ENCODE data around the gene MED25.
"Not testable (repeated sequence)": the region's sequence is repeated elsewhere in the genome, so short reads cannot be mapped to it uniquely, and the experiment has no call there.

Gene MED25

DNA sequence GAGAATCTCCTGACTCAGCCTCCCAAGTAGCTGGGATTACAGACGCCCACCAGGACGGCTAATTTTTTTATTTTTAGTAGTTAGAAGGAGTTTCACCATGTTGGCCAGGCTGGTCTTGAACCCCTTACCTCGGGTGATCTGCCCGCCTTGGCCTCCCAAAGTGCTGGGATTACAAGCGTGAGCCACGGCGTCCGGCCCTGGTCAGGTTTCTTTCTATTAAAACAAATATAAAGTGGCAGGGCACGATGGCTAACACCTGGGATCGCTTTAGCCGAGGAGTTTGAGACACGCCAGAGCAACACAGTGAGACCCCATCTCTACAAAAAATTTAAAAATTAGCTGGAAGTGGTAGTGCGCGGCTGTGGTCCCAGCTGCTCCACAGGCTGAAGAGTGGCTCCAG lies 1.5 kb upstream of the MED25 start:
- no peak for DNase-seq (ENCODE audit: low read depth)

GRCh38 chr19:49818649-49819370 lies 721 bp downstream of the MED25 start:
- no peak for DNase-seq (ENCODE audit: low read depth)

GRCh38 chr19:49819452-49820115 lies 1.5 kb downstream of the MED25 start:
- DNase-seq (ENCODE audit: low read depth): not testable (repeated sequence)

DNA sequence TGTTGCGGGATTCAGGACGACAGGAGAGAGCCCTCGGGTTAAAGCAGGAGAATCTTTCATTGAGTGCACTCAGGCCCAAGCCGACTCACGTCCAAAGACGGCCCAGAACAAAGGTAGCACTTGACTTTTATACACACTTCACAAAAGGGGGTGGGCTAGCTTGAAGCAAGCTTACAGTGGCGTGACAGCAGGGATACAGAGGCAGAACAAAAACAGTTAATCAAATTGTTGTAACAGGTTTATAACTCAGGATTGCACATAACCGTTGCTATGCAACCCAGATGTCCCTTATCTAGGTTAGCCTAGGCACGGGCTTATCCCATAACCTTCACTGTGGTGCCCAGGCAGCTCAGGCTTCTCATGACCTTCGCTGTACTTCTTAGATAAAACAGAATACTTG lies 2.0 kb downstream of the MED25 start:
- DNase-seq (ENCODE audit: low read depth): no peak

- DNase-seq (ENCODE audit: low read depth): no peak
Observed at GRCh38 chr19:49823472-49823871, 5.4 kb downstream of the MED25 start.

DNA sequence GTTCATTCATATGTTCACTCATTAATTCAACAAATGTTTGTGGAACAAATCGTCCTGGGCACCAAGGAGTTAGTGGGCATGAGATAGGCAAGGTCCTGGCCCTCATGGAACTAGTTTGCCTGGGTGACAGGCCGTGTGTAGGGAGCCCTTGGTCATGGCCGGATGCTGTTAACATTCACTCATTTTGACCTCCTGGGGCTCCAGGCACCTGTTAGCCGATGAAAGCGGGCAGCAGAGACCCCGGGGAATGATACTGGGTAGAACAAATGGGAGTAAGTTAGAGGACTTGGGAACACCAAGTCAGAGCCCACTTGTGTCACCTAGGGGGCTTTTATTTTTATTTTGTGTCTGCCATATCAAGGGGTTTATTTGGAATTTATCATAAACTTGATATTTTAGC lies 6.6 kb downstream of the MED25 start:
- DNase-seq (ENCODE audit: low read depth): no peak

GRCh38 chr19:49827034-49827433 lies 8.9 kb downstream of the MED25 start:
- DNase-seq (ENCODE audit: low read depth): no peak

DNA sequence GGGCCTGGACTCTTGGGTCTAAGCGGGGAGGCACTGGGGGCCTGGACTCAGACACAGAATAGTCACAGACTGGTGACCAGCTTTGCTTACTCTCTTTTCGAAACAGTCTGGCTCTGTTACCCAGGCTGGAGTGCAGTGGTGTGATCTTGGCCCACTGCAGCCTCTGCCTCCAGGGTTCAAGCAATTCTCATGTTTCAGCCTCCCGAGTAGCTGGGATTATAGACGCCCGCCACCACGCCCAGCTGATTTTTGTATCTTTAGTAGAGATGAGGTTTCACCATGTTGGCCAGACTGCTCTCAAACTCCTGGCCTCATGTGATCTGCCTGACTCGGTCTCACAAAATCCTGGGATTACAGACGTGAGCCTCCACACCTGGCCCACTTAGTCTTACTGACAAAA lies 11.1 kb downstream of the MED25 start:
- DNase-seq (ENCODE audit: low read depth): no peak

DNA sequence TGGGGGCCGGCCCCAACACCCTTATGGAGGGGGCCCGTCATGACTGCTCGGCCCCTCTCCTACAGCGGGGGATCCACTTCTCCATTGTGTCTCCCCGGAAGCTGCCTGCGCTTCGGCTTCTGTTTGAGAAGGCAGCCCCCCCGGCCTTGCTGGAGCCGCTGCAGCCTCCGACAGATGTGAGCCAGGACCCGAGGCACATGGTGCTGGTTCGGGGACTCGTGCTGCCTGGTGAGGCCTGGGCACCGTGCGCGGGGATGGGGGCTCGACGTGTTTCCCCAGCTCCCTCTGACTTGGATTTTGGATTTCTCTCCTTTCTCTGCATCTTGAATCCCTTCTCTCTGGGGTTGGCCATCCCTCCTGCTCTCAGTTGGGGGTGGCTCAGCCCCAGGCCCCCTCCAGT lies 11.6 kb downstream of the MED25 start:
- no peak for DNase-seq (ENCODE audit: low read depth)

DNA sequence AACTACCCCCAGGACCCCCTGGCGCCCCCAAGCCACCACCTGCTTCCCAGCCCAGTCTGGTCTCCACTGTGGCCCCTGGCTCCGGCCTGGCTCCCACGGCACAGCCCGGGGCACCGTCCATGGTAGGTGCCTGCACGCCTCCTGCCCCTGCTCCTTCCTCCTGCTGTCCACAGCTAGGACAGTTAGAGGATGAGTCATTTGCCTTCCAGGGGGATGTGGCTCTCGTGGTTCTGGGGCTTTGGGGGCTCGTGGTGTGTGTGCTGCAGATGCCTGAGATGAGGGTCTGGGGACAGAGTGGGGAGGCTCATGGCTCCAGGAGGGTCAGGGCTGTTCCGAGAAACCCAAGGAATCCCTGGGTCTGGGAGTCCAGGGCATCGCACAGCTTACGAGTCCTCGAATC lies 12.7 kb downstream of the MED25 start:
- no peak for DNase-seq (ENCODE audit: low read depth)

GRCh38 chr19:49831592-49831991 lies 13.5 kb downstream of the MED25 start:
- DNase-seq (ENCODE audit: low read depth): no peak

DNA sequence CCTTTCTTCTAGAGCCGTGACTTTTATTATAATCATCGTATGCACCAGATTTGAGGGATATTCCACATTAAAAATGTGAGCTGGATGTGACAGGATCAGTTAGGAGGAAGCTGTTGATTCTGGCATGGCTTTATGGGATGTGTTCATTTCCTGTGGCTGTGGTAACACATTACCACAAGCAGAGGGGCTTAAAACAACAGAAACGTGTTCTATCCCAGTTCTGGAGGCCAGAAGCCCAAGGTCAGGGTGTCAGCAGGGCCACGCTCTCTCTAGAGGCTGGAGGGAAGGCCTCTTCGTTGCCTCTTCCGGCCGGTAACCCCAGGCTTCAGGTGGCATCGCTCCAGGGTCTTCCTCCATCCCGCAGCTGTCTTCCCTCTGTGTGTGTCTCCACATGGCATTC lies 14.5 kb downstream of the MED25 start:
- DNase-seq (ENCODE audit: low read depth): no peak

- DNase-seq (ENCODE audit: low read depth): no peak
Observed at GRCh38 chr19:49833599-49833998, 15.5 kb downstream of the MED25 start.

- no peak for DNase-seq (ENCODE audit: low read depth)
Observed at GRCh38 chr19:49835562-49835961, 17.5 kb downstream of the MED25 start.

- no peak for DNase-seq (ENCODE audit: low read depth)
Observed at GRCh38 chr19:49836176-49837008, 18.3 kb downstream of the MED25 start.

GRCh38 chr19:49837009-49837310 lies 18.9 kb downstream of the MED25 start:
- peak; percentile 17 for DNase-seq (ENCODE audit: low read depth)

GRCh38 chr19:49837425-49837824 lies 19.3 kb downstream of the MED25 start:
- no peak for DNase-seq (ENCODE audit: low read depth)

DNA sequence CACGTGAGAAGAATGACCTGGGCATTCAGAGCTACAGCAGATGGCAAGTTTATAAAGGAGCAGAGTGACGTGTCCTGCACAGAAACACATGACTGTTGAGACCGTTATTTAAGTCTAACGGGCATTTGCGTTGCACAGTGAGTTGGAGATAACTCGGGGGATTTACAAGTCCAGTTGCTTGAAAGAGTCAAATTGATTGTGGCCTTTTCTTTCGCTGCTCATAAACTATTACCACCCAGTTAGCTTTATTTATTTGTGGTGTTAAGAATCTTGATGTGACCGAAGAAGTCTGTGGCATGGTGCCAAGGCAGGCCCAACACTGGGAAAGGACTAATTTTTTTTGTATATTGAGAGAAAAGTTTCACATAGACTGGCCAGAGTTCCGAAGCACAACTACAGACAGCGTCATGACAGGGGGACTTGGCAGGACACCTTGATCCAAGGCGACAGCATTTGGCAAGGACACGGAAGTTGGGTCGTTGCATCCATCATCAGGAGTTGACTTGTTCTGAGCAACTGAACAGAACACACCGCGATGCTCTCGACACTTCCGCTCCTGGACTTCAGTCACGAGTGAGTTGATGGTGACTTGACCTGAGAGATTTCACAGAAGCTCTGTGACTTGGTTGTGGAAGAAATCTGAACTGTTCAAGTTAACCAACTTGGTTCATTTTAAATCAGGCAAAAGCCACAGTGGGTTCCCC lies 20.9 kb downstream of the MED25 start:
- no peak for DNase-seq (ENCODE audit: low read depth)

GRCh38 chr19:49839713-49840112 lies 21.6 kb downstream of the MED25 start:
- no peak for DNase-seq (ENCODE audit: low read depth)

DNA sequence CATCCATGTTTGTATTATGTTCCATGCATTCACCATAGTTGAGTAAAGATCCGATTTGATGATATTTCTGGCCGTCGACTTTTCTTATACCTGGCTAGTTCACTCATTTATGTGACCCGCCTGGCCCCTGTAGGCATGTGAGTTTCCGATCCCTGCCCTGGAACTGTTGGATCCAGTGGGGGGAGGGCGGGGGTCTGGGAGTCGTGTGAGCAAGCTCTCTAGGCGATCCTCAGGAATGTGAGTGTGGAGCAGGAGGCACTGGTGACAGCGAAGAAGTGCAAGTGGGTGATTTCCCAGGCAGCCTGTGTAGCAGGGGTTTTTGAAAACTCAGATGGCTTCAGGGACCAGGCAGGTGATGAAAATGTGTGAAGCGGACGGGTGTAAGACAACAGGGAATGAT lies 22.2 kb downstream of the MED25 start:
- DNase-seq (ENCODE audit: low read depth): no peak

GRCh38 chr19:49840736-49841249 lies 22.7 kb downstream of the MED25 start:
- no peak for DNase-seq (ENCODE audit: low read depth)

GRCh38 chr19:49843265-49843664 lies 25.2 kb downstream of the MED25 start:
- DNase-seq (ENCODE audit: low read depth): no peak

All from non-pigmented ciliary epithelial cell (primary cell).